Neuronal stem cell (in vitro differentiated cells): ENCODE measurements around the gene PRPS1.

Experiments
- DNase-seq: peaks from one replicate; pipeline ENCODE4 v3.0.0-alpha.2; 2013; ENCODE audit warnings: low spot score
- H2AFZ ChIP-seq: one replicate; pipeline ENCODE4 v1.6.1; 2013; ENCODE audit warnings: mild to moderate bottlenecking, low read length, inconsistent platforms
- H2AK5ac ChIP-seq: 2 replicates; pipeline ENCODE4 v1.6.1; 2013; ENCODE audit warnings: low read depth, mild to moderate bottlenecking, inconsistent platforms, low read length, moderate library complexity, mixed read lengths
- H2BK120ac ChIP-seq: 2 replicates; pipeline ENCODE4 v1.6.1; 2013; ENCODE audit warnings: low read depth, mild to moderate bottlenecking, inconsistent platforms, low read length, moderate library complexity, mixed read lengths
- H2BK12ac ChIP-seq: one replicate; pipeline ENCODE4 v1.6.1; 2013; ENCODE audit warnings: low read length, inconsistent platforms
- H2BK15ac ChIP-seq: 2 replicates; pipeline ENCODE4 v1.6.1; 2013; ENCODE audit warnings: mild to moderate bottlenecking, low read length, inconsistent platforms, mixed read lengths
- H2BK5ac ChIP-seq: one replicate; pipeline ENCODE4 v1.6.1; 2013; ENCODE audit warnings: inconsistent platforms, mild to moderate bottlenecking, low read length, moderate library complexity
- H3K14ac ChIP-seq: one replicate; pipeline ENCODE4 v1.6.1; 2013; ENCODE audit warnings: low read length, inconsistent platforms
- H3K18ac ChIP-seq: 2 replicates; pipeline ENCODE4 v1.6.1; 2013; ENCODE audit warnings: low read length, inconsistent platforms
- H3K23ac ChIP-seq: 2 replicates; pipeline ENCODE4 v1.6.1; 2013; ENCODE audit warnings: low read depth, mild to moderate bottlenecking, mixed read lengths, low read length, inconsistent platforms; ENCODE audit not compliant: poor library complexity
- H3K27ac ChIP-seq: replicated peaks from 3 replicates; pipeline ENCODE4 v1.5.1; 2013; ENCODE audit warnings: low read length, inconsistent platforms
- H3K27me3 ChIP-seq, 3 experiments: 2 replicates each; pipeline ENCODE4 v1.6.1; 2013; ENCODE audit warnings: low read length in 3 of 3, mild to moderate bottlenecking in 2 of 3, inconsistent platforms in 1 of 3, low read depth in 1 of 3, mixed read lengths in 1 of 3, moderate library complexity in 1 of 3; ENCODE audit not compliant: control insufficient read depth in 3 of 3, insufficient read depth in 3 of 3
- H3K36me3 ChIP-seq, 2 donors: replicated peaks in 1 of 2; 2 replicates each; pipeline ENCODE4 v1.6.1; 2013; ENCODE audit warnings: low read length in 2 of 2; ENCODE audit not compliant: control insufficient read depth in 2 of 2, insufficient read depth in 2 of 2
- H3K4ac ChIP-seq: 2 replicates; pipeline ENCODE4 v1.6.1; 2013; ENCODE audit warnings: inconsistent platforms, mild to moderate bottlenecking, low read length, moderate library complexity
- H3K4me1 ChIP-seq, 2 donors: 1 replicate in 1 of 2; 2 replicates in 1 of 2; pipeline ENCODE4 v1.6.1; 2013; ENCODE audit warnings: low read length in 2 of 2, low read depth in 1 of 2; ENCODE audit not compliant: control insufficient read depth in 2 of 2, insufficient read depth in 1 of 2
- H3K4me2 ChIP-seq: one replicate; pipeline ENCODE4 v1.6.1; 2013; ENCODE audit warnings: mild to moderate bottlenecking, low read length, inconsistent platforms; ENCODE audit not compliant: insufficient read depth, poor library complexity, severe bottlenecking
- H3K4me3 ChIP-seq, 2 donors: 2 replicates each; pipeline ENCODE4 v1.5.1; 2013; ENCODE audit warnings: low read length in 2 of 2, mild to moderate bottlenecking in 2 of 2, inconsistent platforms in 1 of 2, moderate library complexity in 1 of 2
- H3K79me1 ChIP-seq: one replicate; pipeline ENCODE4 v1.6.1; 2013; ENCODE audit warnings: low read depth, mild to moderate bottlenecking, inconsistent platforms, low read length, moderate library complexity
- H3K9ac ChIP-seq: one replicate; pipeline ENCODE4 v1.6.1; 2013; ENCODE audit warnings: mild to moderate bottlenecking, low read depth, low read length, inconsistent platforms; ENCODE audit not compliant: poor library complexity
- H3K9me3 ChIP-seq, 2 donors: replicated peaks in 1 of 2; 2 replicates each; pipeline versions ENCODE3 to v1.6.1; 2013; ENCODE audit warnings: low read length in 2 of 2, mild to moderate bottlenecking in 2 of 2, inconsistent platforms in 1 of 2, low read depth in 1 of 2, mixed read lengths in 1 of 2, moderate library complexity in 1 of 2; ENCODE audit not compliant: control insufficient read depth in 2 of 2, insufficient read depth in 1 of 2
- H4K8ac ChIP-seq: one replicate; pipeline ENCODE4 v1.6.1; 2013; ENCODE audit warnings: low read depth, mild to moderate bottlenecking, inconsistent platforms, low read length, moderate library complexity
- H4K91ac ChIP-seq: one replicate; pipeline ENCODE4 v1.6.1; 2013; ENCODE audit warnings: low read length, low read depth, mild to moderate bottlenecking, inconsistent platforms; ENCODE audit not compliant: poor library complexity
- WGBS, 2 donors: extraction: QIAGEN DNeasy Blood & Tissue Kit; methylation state at CpG; one replicate each; pipeline ENCODE4 v1.1.7; 2013; ENCODE audit warnings: missing lambda C conversion rate in 2 of 2, mixed read lengths in 1 of 2; ENCODE audit not compliant: insufficient read length in 2 of 2, insufficient replicate concordance in 1 of 2; ENCODE audit errors: extremely low coverage in 2 of 2; 5-methylcytosine and 5-hydroxymethylcytosine counted together

PRPS1 gene

DNA sequence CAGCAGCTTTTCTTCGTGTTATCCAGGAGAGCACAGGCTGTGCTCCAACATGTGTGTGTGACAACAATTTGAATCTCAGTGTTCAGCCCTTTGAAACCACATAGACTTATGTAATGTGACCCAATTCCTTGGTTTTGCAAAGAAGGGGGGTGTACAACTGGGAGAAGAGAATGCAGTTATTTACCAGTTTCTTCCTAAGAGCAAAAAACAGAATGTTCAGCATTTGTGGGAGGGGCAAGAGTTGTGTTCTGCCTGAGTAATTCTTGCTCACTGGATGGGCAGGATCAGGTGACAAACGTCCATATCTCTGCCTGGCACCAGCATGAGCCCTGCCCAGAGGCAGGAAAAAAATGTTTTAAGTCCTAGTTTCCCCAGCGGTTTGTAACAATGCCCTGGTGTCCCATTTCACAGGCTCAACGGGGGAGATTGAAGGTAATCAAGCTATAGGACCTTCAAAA is 72.0 kb downstream of the PRPS1 start:
- Histone ChIP-seq H3K14ac (no peak overlapping the region), H4K91ac (no peak overlapping the region), H3K27ac (no peak overlapping the region), H2AFZ (no peak overlapping the region), H2BK12ac (no peak overlapping the region), H3K79me1 (no peaks in the 10 kb centered on the region), H2BK15ac (no peak overlapping the region), H3K9me3 (no peaks in the 10 kb centered on the region), H2AK5ac (no peak overlapping the region), H3K4me3 (no peak overlapping the region), H3K18ac (no peak overlapping the region), H3K4me1 (no peaks in the 10 kb centered on the region), H2BK5ac (no peak overlapping the region), H2BK120ac (no peak overlapping the region), H3K4me2 (no peak overlapping the region), H3K36me3 (no peaks in the 10 kb centered on the region), H3K27me3 (peaks cover 0 to 6% (median 0%) of the 10 kb centered on the region in 3 experiments), H4K8ac (no peak overlapping the region), H3K9ac (no peak overlapping the region), H3K23ac (no peak overlapping the region), H3K4ac (no peak overlapping the region)
- no CpG with 5 or more reads among the region's 4 CpGs for WGBS, 2 donors
- no peak for DNase-seq
